ENCODE measurements around the gene SIX6. TPM values are rescaled to one million over a fixed set of nuclear protein-coding genes. Genes with fewer than 3 reads are reported as not detected.

SIX6 gene
- polyA plus RNA-seq, 1 experiment = not detected

GRCh38 chr14:60544659-60545058 is 35.7 kb downstream of the SIX6 start:
- Histone ChIP-seq H3K4me3 (ENCODE audit: low read depth, low read length) (no peak overlapping the region), H3K27me3 (ENCODE audit: control insufficient read depth, insufficient read depth, low read length) (no peaks in the 10 kb centered on the region), H3K36me3 (ENCODE audit: control insufficient read depth, insufficient read depth, low read length) (no peaks in the 10 kb centered on the region)
- POLR2A ChIA-PET = no interaction called here
- no peak for DNase-seq (ENCODE audit: low read depth)
- CTCF ChIA-PET = no interaction called here
- TF ChIP-seq CTCF (IDR thresholded peaks at IDR 0.05; ENCODE audit: insufficient read depth, low read depth, low read length) = no peak

GRCh38 chr14:60553808-60554207 is 44.9 kb downstream of the SIX6 start:
- Histone ChIP-seq H3K27me3 (ENCODE audit: control insufficient read depth, insufficient read depth, low read length) (no peaks in the 10 kb centered on the region), H3K36me3 (ENCODE audit: control insufficient read depth, insufficient read depth, low read length) (no peaks in the 10 kb centered on the region), H3K4me3 (ENCODE audit: low read depth, low read length) (no peak overlapping the region)
- no peak for TF ChIP-seq CTCF (IDR thresholded peaks at IDR 0.05; ENCODE audit: insufficient read depth, low read depth, low read length)
- no peak for DNase-seq (ENCODE audit: low read depth)
- CTCF ChIA-PET = interaction anchor here (1.5 kb wide), 1 partner anchor 204 kb away, joined by 4 read pairs; no protein-coding TSS in a partner anchor
- POLR2A ChIA-PET = no interaction called here

GRCh38 chr14:60561845-60562746 is 53.1 kb downstream of the SIX6 start:
- H3K4me3 ChIP-seq (ENCODE audit: low read depth, low read length) = no peak overlapping the region
- peak; percentile 63 for TF ChIP-seq CTCF (IDR thresholded peaks at IDR 0.05; ENCODE audit: insufficient read depth, low read depth, low read length)
- ChIA-PET POLR2A (no interaction called here), CTCF (interaction anchor here (0.6 to 3.2 kb wide), 8 partner anchors 45 to 457 kb away, joined by 3 to 25 read pairs (median 3); no protein-coding TSS in a partner anchor)
- no peak for DNase-seq (ENCODE audit: low read depth)
- no peaks in the 10 kb centered on the region for H3K36me3 ChIP-seq (ENCODE audit: control insufficient read depth, insufficient read depth, low read length)
- no peaks in the 10 kb centered on the region for H3K27me3 ChIP-seq (ENCODE audit: control insufficient read depth, insufficient read depth, low read length)

Small RNAs within 50 kb of the gene (small RNA-seq; reads per million reads assigned to genes)
- gene AL049874.4 (ENCODE audit: insufficient read length, low read depth, low replicate concordance) = not detected

Other genes starting within 250 kb of the SIX6 start
- not detected in 2 replicates for gene C14orf39, start 23.1 kb upstream of the SIX6 start, polyA plus RNA-seq (2011; rRNA removed)
- 3.2 and 6.1 TPM in 2 replicates for gene SIX1, start 140.3 kb downstream of the SIX6 start, polyA plus RNA-seq (2011; rRNA removed)
- gene SIX4, start 215.2 kb downstream of the SIX6 start, polyA plus RNA-seq (2011; rRNA removed) = 4.7 and 7.9 TPM in 2 replicates
- gene MNAT1, start 225.6 kb downstream of the SIX6 start, polyA plus RNA-seq (2011; rRNA removed) = 30.8 and 51.8 TPM in 2 replicates